ENCODE results near the gene NUDCD3. TPM values are rescaled to one million over a fixed set of nuclear protein-coding genes. Genes with fewer than 3 reads are reported as not detected.
"Not testable (repeated sequence)": the region's sequence is repeated elsewhere in the genome, so short reads cannot be mapped to it uniquely, and the experiment has no call there.

The NUDCD3 gene
- polyA plus RNA-seq, 1 donor = 80.1 TPM

GRCh38 chr7:44517175-44517574 lies 26.7 kb upstream of the NUDCD3 start:
- DNase-seq (ENCODE audit: low read depth) = no peak

- no peak for DNase-seq (ENCODE audit: low read depth)
Observed at GRCh38 chr7:44515590-44516268, 25.3 kb upstream of the NUDCD3 start.

DNA sequence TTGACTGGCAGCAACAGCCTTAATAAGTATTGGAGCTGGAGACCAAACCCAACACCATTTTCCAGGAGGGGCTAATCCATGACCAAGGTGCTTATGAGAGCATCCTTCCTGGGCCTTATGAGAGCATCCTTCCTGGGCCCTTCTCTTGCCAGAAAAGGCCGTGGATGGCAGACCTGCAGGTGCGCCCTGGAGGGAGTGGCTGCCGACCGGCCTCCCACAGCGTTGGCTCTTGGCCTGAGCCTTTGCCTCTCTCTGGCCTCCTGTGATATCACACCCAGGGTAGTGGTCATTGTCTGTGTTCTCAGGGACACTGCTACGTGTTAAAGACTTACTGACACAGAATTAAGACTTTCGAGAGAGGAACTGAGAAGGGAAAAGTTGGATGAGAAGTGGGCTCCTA lies 22.3 kb upstream of the NUDCD3 start:
- DNase-seq (ENCODE audit: low read depth) = no peak

DNA sequence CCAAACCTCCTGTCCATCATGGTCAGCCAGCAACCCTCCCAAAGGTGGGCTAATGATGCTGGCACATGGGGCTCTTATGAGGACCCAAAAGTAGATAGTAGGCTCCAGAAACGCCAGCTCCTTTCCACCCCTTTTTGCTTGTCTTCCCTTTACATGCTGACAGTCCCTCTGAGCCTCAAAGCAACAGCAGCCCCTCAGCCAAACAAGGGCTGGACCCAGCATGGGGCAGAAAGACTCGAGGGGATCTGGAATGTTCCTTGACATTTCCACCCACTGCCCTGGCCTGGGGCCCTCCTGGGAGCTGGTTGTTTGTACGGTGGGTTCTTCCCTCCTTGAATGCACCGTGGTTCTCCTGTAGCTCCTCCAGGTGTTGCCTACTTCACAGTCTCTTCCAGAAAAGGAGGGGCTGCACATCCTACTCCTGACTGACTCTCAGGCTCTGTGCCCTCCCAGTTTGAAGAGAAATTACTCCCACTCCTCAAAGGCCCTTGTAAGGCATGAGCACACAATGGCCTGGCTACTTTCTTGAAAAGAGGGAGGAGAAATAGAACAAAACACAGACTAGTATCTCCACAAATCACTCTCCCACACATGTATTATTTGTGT lies 21.5 kb upstream of the NUDCD3 start:
- no peak for DNase-seq (ENCODE audit: low read depth)

DNA sequence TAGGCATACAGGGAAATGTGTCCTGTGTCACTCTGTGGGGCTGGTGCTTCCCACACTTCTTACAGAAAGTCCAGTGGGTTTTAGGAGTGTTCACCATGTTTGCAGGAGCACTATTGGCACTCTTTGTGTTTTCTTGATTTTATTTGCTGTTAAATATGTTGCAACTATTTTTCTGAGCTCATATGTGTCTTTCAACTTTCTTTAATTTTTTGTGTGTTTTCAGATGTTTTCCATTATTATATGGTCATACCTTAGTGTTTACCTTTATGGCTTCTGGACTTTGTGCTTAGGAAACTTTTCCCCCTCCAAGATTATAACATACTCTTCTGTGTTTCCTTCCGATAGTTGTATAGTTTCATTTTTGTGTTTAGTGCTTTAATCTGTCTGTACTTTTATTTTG lies 20.8 kb upstream of the NUDCD3 start:
- DNase-seq (ENCODE audit: low read depth) = no peak

DNA sequence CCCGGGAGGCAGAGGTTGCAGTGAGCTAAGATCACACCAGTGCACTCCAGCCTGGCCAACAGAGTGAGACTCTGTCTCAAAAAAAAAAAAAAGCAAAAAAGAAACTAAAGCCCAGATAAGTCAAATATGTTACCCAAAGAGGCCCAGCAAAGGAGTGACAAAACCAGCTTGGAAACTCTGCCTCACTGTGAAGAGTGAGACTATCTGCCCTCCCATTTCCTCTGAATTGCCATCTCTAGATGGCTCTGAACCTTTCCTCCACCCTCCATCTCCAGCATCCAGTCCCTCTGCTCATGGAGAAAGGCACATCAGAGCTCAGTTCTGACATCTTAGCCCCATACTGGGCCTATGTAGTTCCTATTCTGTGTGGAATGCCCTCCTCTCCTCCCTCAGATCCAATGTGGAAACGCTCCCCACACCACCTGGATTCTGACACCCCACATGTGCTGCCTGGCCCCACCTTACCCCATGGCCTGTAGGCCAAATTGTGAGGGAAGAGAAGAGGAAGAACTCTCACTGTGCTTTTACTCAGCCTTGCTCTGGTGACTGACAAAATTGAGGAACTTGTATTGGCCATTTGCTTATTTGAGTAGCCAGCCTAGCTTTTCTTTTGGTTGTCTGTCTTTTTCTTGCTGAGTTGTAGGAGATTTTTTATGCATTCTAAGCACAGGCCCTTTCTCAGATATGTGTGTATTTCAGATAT lies 18.0 kb upstream of the NUDCD3 start:
- no peak for DNase-seq (ENCODE audit: low read depth)

DNA sequence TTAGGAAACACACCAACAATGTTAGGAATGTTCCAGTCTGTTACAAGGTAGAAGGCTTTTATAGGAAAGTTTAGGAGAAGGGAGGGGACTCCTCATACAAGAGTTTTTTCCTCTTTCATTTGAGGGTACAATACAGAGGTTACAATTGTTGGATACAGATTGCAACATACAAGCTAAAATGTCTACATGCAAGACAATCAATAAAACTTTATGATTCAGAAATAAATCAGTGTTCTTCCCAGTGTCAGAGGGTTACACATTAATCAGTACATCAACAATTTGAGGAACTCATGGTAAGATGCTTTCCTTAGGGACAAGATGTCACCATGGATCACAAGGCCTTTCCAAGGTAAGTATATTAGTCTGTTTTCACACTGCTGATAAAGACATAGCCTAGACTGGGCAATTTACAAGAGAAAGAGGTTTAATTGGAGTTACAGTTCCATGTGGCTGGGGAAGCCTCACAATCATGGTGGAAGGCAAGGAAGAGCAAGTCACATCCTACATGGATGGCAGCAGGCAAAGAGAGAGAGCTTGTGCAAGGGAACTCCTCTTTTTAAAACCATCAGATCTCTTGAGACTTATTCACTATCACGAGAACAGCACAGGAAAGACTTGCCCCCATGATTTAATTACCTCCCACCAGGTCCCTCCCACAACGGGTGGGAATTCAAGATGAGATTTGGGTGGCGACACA lies 16.3 kb upstream of the NUDCD3 start:
- DNase-seq (ENCODE audit: low read depth) = not testable (repeated sequence)

DNA sequence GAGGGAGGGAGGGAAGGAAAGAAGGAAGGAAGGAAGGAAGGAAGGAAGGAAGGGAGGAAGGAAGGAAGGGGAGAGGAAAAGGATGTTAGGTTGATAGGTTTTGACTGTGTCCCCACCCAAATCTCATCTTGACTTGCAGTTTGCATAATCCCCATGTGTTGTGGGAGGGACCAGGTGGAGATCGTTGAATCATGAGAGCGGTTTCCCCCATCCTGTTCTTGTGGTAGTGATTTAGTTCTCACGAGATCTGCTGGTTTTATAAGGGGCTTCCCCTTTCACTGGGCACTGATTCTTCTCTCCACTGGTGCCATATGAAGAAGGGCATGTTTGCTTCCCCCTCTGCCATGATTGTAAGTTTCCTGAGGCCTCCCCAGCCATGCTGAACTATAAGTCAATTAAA lies 15.1 kb upstream of the NUDCD3 start:
- DNase-seq (ENCODE audit: low read depth) = no peak

GRCh38 chr7:44498230-44498954 lies 7.9 kb upstream of the NUDCD3 start:
- no peak for DNase-seq (ENCODE audit: low read depth)

- DNase-seq (ENCODE audit: low read depth) = no peak
Observed at GRCh38 chr7:44497155-44498027, 6.9 kb upstream of the NUDCD3 start.

- no peak for DNase-seq (ENCODE audit: low read depth)
Observed at GRCh38 chr7:44496385-44496784, 5.9 kb upstream of the NUDCD3 start.

GRCh38 chr7:44494960-44495359 lies 4.5 kb upstream of the NUDCD3 start:
- no peak for DNase-seq (ENCODE audit: low read depth)

GRCh38 chr7:44491229-44491628 lies 771 bp upstream of the NUDCD3 start:
- no peak for DNase-seq (ENCODE audit: low read depth)

DNA sequence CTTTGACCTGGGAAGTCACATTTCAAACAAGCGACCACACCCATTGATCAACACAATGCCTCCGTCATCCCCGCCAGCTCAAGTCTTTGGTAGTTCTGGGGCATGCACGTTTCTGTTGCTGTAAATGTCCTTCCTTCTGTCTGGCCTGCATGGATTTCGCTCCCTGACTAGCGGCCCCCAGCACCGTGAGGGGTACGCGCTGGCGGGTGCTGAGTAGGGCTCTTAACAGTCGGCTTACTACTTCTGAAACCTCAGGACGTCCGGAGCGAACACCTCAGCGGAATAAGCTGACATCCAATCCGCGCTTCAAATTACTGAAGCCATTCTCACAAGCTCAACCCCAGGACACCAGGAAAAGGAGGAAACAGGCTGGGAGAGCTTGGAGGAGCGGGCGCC lies 505 bp downstream of the NUDCD3 start:
- no peak for DNase-seq (ENCODE audit: low read depth)

DNA sequence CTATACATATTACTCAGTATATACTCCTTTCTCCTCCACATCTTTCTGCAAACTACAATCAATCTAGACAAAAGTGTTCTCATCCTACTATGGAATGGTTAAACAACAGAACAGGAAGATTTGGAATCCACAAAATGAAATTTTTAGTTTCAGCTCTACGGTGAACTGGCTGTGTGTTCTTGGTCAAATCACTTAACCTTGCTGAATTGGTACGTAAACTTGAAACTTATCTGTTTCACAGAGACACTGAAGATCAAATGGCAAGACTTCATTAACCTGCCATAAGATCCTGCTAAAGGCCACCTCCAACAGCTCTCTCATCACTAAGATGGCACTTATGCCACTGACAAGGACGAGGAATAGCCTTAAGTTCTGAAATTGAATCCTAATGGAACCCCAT lies 1.5 kb downstream of the NUDCD3 start:
- DNase-seq (ENCODE audit: low read depth) = no peak

- DNase-seq (ENCODE audit: low read depth) = no peak
Observed at GRCh38 chr7:44486693-44487092, 3.8 kb downstream of the NUDCD3 start.

- no peak for DNase-seq (ENCODE audit: low read depth)
Observed at GRCh38 chr7:44486001-44486400, 4.5 kb downstream of the NUDCD3 start.

GRCh38 chr7:44484482-44485313 lies 5.8 kb downstream of the NUDCD3 start:
- DNase-seq (ENCODE audit: low read depth) = no peak

DNA sequence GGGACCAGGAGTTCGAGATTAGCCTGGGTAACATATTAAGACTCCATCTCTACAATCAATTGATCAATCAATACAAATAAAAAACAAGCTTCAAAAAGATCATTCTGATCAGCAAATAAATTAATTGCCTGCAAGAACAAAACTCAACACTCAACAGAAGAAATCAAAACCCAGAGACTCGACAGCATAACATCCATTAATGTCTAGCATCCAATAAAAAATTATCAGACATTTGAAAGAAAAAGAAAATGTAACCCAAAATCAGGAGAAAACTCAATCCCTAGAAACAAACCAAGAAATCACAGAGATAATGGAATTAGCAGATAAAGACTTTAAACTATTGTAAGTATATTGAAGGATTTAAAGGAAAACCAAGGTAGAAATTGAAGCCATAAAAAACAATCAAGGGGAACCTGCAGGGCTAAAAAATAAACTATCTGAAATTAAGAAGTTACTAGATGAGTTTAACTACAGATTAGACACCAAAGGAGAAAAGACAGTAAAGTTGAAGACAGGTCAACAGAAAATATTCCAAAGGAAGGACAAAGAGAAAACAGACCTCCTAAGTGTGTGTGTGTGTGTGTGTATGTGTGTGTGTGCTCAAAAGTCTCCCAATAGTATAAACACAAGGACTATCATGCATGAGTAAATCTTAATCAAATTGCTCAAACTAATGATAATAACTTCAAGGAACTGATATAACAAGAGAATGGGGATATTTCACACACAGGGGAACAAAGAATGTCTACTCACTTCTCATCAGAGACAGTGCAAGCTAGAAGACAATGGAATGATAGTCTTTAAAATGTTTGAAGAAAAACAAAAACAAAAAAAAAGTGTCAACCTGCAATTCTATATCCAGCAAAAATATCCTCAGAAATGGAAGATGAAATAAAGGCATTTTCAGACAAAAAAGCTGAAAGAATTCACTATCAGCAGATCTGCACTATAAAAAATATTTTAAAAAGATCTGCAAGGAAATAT lies 7.7 kb downstream of the NUDCD3 start:
- no peak for DNase-seq (ENCODE audit: low read depth)

Data from forelimb muscle (tissue), 1 donor.